HepG2 (cell line): ENCODE data around the gene MAFB. TPM values are rescaled to one million over a fixed set of nuclear protein-coding genes. Genes with fewer than 3 reads are reported as not detected.

Experiments used
- AKAP8 ChIP-seq: sonication (generic); formaldehyde crosslinking; IDR thresholded peaks from 2 replicates; pipeline ENCODE4 v1.5.1; 2020; ENCODE audit warnings: mild to moderate bottlenecking, missing genetic modification reagents
- FOXP1 ChIP-seq, 2 experiments: fragments of 450-650 bp in 1 of 2; IDR thresholded peaks; 2 replicates each; pipeline ENCODE4 v1.6.1; 2017 to 2018; ENCODE audit warnings: antibody characterized with exemption in 1 of 2
- GFI1 ChIP-seq: sonication (generic); formaldehyde crosslinking; IDR thresholded peaks from 2 replicates; pipeline ENCODE4 v1.5.0; 2020; ENCODE audit warnings: missing genetic modification reagents, mild to moderate bottlenecking, borderline replicate concordance
- KDM5B ChIP-seq: sonication (generic); formaldehyde crosslinking; IDR thresholded peaks from 2 replicates; pipeline ENCODE4 v1.4.0; 2020; ENCODE audit warnings: missing genetic modification reagents, mild to moderate bottlenecking, borderline replicate concordance
- SRY ChIP-seq: sonication (generic); formaldehyde crosslinking; IDR thresholded peaks from 2 replicates; pipeline ENCODE4 v1.8.0; 2022; ENCODE audit warnings: mild to moderate bottlenecking, missing genetic modification reagents
- SYNCRIP ChIP-seq: fragments of 200-400 bp; formaldehyde crosslinking; IDR thresholded peaks from 2 replicates; pipeline ENCODE4 v1.6.1; 2018; ENCODE audit warnings: mild to moderate bottlenecking, low read depth, low read length; ENCODE audit not compliant: insufficient read depth
- TFE3 ChIP-seq: IDR thresholded peaks from 2 replicates; pipeline ENCODE4 v1.6.1; 2016
- XBP1 ChIP-seq: sonication (generic); formaldehyde crosslinking; IDR thresholded peaks from 2 replicates; pipeline ENCODE4 v1.5.0; 2020; ENCODE audit warnings: missing genetic modification reagents
- ZBTB25 ChIP-seq: IDR thresholded peaks from 2 replicates; pipeline ENCODE4 v1.6.1; 2018; ENCODE audit warnings: missing genetic modification reagents
- ZBTB3 ChIP-seq: sonication (generic); formaldehyde crosslinking; IDR thresholded peaks from 2 replicates; pipeline ENCODE4 v1.4.0; 2020; ENCODE audit warnings: low read depth, mild to moderate bottlenecking, moderate library complexity, missing genetic modification reagents, borderline replicate concordance
- ZHX2 ChIP-seq, 2 experiments: sonication (generic) in 1 of 2; formaldehyde crosslinking in 1 of 2; IDR thresholded peaks; 2 replicates each; pipeline versions ENCODE4 v1.6.1 to v1.9.0; 2014 to 2022; ENCODE audit warnings: antibody characterized with exemption in 1 of 2, borderline replicate concordance in 1 of 2, inconsistent platforms in 1 of 2, low read depth in 1 of 2, missing genetic modification reagents in 1 of 2
- ZNF18 ChIP-seq: sonication (generic); formaldehyde crosslinking; IDR thresholded peaks from 2 replicates; pipeline ENCODE4 v1.8.0; 2022; ENCODE audit warnings: mild to moderate bottlenecking, missing genetic modification reagents; ENCODE audit not compliant: insufficient replicate concordance
- ZNF232 ChIP-seq: sonication (generic); formaldehyde crosslinking; IDR thresholded peaks from 2 replicates; pipeline ENCODE4 v1.4.0; 2020; ENCODE audit warnings: missing genetic modification reagents, borderline replicate concordance
- ZNF329 ChIP-seq: sonication (generic); formaldehyde crosslinking; IDR thresholded peaks from 2 replicates; pipeline ENCODE4 v1.9.0; 2021; ENCODE audit warnings: low read depth, mild to moderate bottlenecking, missing genetic modification reagents
- ZNF670 ChIP-seq: sonication (generic); formaldehyde crosslinking; IDR thresholded peaks from 2 replicates; pipeline ENCODE4 v1.8.0; 2022; ENCODE audit warnings: mild to moderate bottlenecking, missing genetic modification reagents, borderline replicate concordance
- ZNF792 ChIP-seq: IDR thresholded peaks from 2 replicates; pipeline ENCODE4 v1.6.1; 2016
- ZSCAN9 ChIP-seq: IDR thresholded peaks from 2 replicates; pipeline ENCODE4 v1.6.1; 2016; ENCODE audit warnings: borderline replicate concordance
- polyA plus RNA-seq, 8 experiments: library from polyadenylated mRNA; depleted of rRNA in 3 of 8; stranded (reverse) in 7 of 8; unstranded in 1 of 8; fragments of >200 nt; fragmentation: Illumina TruSeq in 4 of 8; extraction: Trizol in 4 of 8; gene quantifications; 2 replicates each; pipeline versions ENCODE4 v1.2.1 to v1.2.3, GENCODE V29; 2011 to 2016; ENCODE audit warnings: low read depth in 4 of 8, missing spikeins in 1 of 8, mixed read lengths in 1 of 8; ENCODE audit not compliant: insufficient read depth in 1 of 8
- total RNA-seq, 5 experiments: library from RNA; depleted of rRNA; stranded (reverse); fragments of >200 nt; fragmentation: Illumina TruSeq; extraction: Trizol; gene quantifications; 2 replicates each; pipeline ENCODE4 v1.2.3, GENCODE V29; 2016; ENCODE audit warnings: low read depth in 1 of 5

MAFB gene
- total and polyA plus RNA-seq, 2 of the 13 experiments (the other 11 are each of a cell fraction or from before 2014, with no cell fraction given), result 0.08 to 0.11 TPM

GRCh38 chr20:40689943-40690835, 1.2 kb upstream of the MAFB start (continued):
- peak; percentile 51; the same call in 1 of the 2 replicates for TF ChIP-seq ZBTB25 (CRISPR knock-in tag)
- TF ChIP-seq SRY (CRISPR knock-in tag), result no peak; the same call in 1 of the 2 replicates
- no peak for TF ChIP-seq ZSCAN9 (CRISPR knock-in tag)
- TF ChIP-seq ZNF18, result no peak
- TF ChIP-seq ZNF670 (CRISPR knock-in tag), result peak; percentile 44; the same call in 1 of the 2 replicates
- TF ChIP-seq ZNF792, result peak; percentile 64; the same call in 1 of the 2 replicates
- TF ChIP-seq ZNF329 (CRISPR knock-in tag), result peak; percentile 17; the same call in 1 of the 2 replicates
- no peak for TF ChIP-seq KDM5B
- TF ChIP-seq SYNCRIP, result no peak
- TF ChIP-seq ZHX2 (IDR thresholded peaks at IDR 0.05; ENCODE audit: low read depth), result no peak
- 0 out of 2 replicates have a peak, but pooled peaks have one; percentile 58 for TF ChIP-seq ZHX2 (CRISPR knock-in tag; IDR thresholded peaks at IDR 0.05; ENCODE audit: borderline replicate concordance)
- no peak for TF ChIP-seq XBP1
- 0 out of 2 replicates have a peak, but pooled peaks have one; percentile 81 for TF ChIP-seq ZNF232 (CRISPR knock-in tag)
- no peak for TF ChIP-seq AKAP8 (CRISPR knock-in tag)
- TF ChIP-seq GFI1, result no peak
- no peak for TF ChIP-seq FOXP1 (IDR thresholded peaks at IDR 0.05)
- no peak for TF ChIP-seq FOXP1 (CRISPR knock-in tag; IDR thresholded peaks at IDR 0.05)
- no peak for TF ChIP-seq TFE3
- TF ChIP-seq ZBTB3 (CRISPR knock-in tag), result no peak
